Stimulated activated CD4-positive, alpha-beta T cell treated with anti-CD3 and anti-CD28 coated beads, Interleukin-1b, Interleukin-23, amount 100 ng/mL, for 4 hours (primary cell): ENCODE data around the gene CAPN11.
"Not testable (repeated sequence)": the region's sequence is repeated elsewhere in the genome, so short reads cannot be mapped to it uniquely, and the experiment has no call there.

Source experiments
- DNase-seq, 2 donors: peaks; one replicate each; pipeline ENCODE4 v3.0.0-alpha.2; 2020; ENCODE audit warnings: low read depth in 2 of 2

CAPN11 gene

GRCh38 chr6:44181784-44182183 lies 23.2 kb downstream of the CAPN11 start:
- not testable (repeated sequence) for DNase-seq

GRCh38 chr6:44182911-44183390 lies 24.3 kb downstream of the CAPN11 start:
- no peak for DNase-seq

GRCh38 chr6:44183783-44184182 lies 25.2 kb downstream of the CAPN11 start:
- no peak for DNase-seq

GRCh38 chr6:44185356-44185755 lies 26.7 kb downstream of the CAPN11 start:
- not testable (repeated sequence) for DNase-seq

- DNase-seq: no peak
These were observed 27.5 kb downstream of the CAPN11 start for GRCh38 chr6:44185953-44186634.

- DNase-seq: no peak
These were observed 28.0 kb downstream of the CAPN11 start for GRCh38 chr6:44186635-44187025.

- no peak for DNase-seq
These were observed 30.2 kb downstream of the CAPN11 start for GRCh38 chr6:44188819-44189218.

- DNase-seq: no peak
These were observed 30.6 kb downstream of the CAPN11 start for GRCh38 chr6:44189257-44189656.

GRCh38 chr6:44190715-44191114 lies 32.1 kb downstream of the CAPN11 start:
- no peak for DNase-seq

- no peak for DNase-seq
These were observed 33.9 kb downstream of the CAPN11 start for GRCh38 chr6:44192428-44193041.

GRCh38 chr6:44193307-44193910 lies 34.8 kb downstream of the CAPN11 start:
- no peak for DNase-seq

GRCh38 chr6:44194326-44194725 lies 35.7 kb downstream of the CAPN11 start:
- DNase-seq: no peak

- DNase-seq: not testable (repeated sequence)
These were observed 37.7 kb downstream of the CAPN11 start for GRCh38 chr6:44196351-44196750.

GRCh38 chr6:44198684-44199083 lies 40.1 kb downstream of the CAPN11 start:
- no peak for DNase-seq

- no peak for DNase-seq
These were observed 41.3 kb downstream of the CAPN11 start for GRCh38 chr6:44199883-44200282.

GRCh38 chr6:44201200-44201599 lies 42.6 kb downstream of the CAPN11 start:
- DNase-seq: no peak

- no peak for DNase-seq
These were observed 43.2 kb downstream of the CAPN11 start for GRCh38 chr6:44201638-44202303.

GRCh38 chr6:44202332-44202971 lies 43.8 kb downstream of the CAPN11 start:
- DNase-seq: no peak

- DNase-seq: no peak
These were observed 44.5 kb downstream of the CAPN11 start for GRCh38 chr6:44202972-44203750.

- DNase-seq: no peak
These were observed 45.3 kb downstream of the CAPN11 start for GRCh38 chr6:44203955-44204354.

GRCh38 chr6:44207966-44208365 lies 49.3 kb downstream of the CAPN11 start:
- DNase-seq: no peak
